Measurements from ENCODE around the gene CFAP20DC. TPM values are rescaled to one million over a fixed set of nuclear protein-coding genes. Genes with fewer than 3 reads are reported as not detected.
A peak's percentile ranks its signal among the peaks of the same experiment; 100 is the strongest.

The CFAP20DC gene
- total and polyA plus RNA-seq, 10 of the 15 experiments (the other 5 are each of a cell fraction or from before 2014, with no cell fraction given): 0.53 to 11.6 (median 2.0) TPM

GRCh38 chr3:59001675-59002074 is 48.1 kb downstream of the CFAP20DC start:
- H3K4me3 ChIP-seq: no peak overlapping the region
- DNase-seq (ENCODE audit: low read depth, low spot score) (no peak), FAIRE-seq (no peak), ATAC-seq (no peak)
- H3K4me2 ChIP-seq (ENCODE audit: control insufficient read depth, insufficient read depth): no peak overlapping the region
- no peak overlapping the region for H3K9ac ChIP-seq (ENCODE audit: control insufficient read depth, insufficient read depth, low read length)
- H3K27me3 ChIP-seq (replicated peaks in 1 of 2; ENCODE audit: control insufficient read depth in 2 of 2, insufficient read depth in 2 of 2, low read length in 1 of 2): no peaks in the 10 kb centered on the region
- H4K20me1 ChIP-seq (ENCODE audit: control insufficient read depth, insufficient read depth): no peaks in the 10 kb centered on the region
- H3K27ac ChIP-seq (ENCODE audit: control insufficient read depth, insufficient read depth): no peak overlapping the region
- no peaks in the 10 kb centered on the region for H3K36me3 ChIP-seq (ENCODE audit: control insufficient read depth in 2 of 2, insufficient read depth in 2 of 2, low read length in 1 of 2)
- ChIA-PET POLR2A (no interaction called here), SMC1A (ENCODE audit: uncharacterized antibody, unreplicated experiment) (no interaction called here), RAD21 (ENCODE audit: unreplicated experiment) (no interaction called here), CTCF (no interaction called here)
- intact Hi-C loops (cut with micrococcal nuclease; ENCODE audit: unreplicated experiment): no loop called here
- no peaks in the 10 kb centered on the region for H3K4me1 ChIP-seq (ENCODE audit: control insufficient read depth, insufficient read depth, low read length)
- in situ Hi-C loops (cut with MboI): no loop called here
- WGBS (ENCODE audit: insufficient coverage, insufficient replicate concordance, low lambda C conversion rate, missing lambda C conversion rate): 35% methylated on average over 8 of the region's 8 CpGs
- no peaks in the 10 kb centered on the region for H3K9me3 ChIP-seq (replicated peaks; ENCODE audit: control insufficient read depth, insufficient read depth, low read length)
- no peak for TF ChIP-seq ATF3 (IDR thresholded peaks at IDR 0.05; ENCODE audit: borderline replicate concordance, extremely low read depth, low read depth, low read length)
- peak in 1 of 2 experiments; percentile 31; a peak in 1 of 4 replicates for TF ChIP-seq BHLHE40 (IDR thresholded peaks at IDR 0.05; ENCODE audit: borderline replicate concordance in 1 of 2, low read depth in 2 of 2, low read length in 1 of 2)
- no peak for TF ChIP-seq CHD1 (IDR thresholded peaks at IDR 0.05; ENCODE audit: low read depth, low read length)
- no peak overlapping the region for H2AFZ ChIP-seq (ENCODE audit: control insufficient read depth, low read depth, low read length)
- no peaks in the 10 kb centered on the region for H3K79me2 ChIP-seq (ENCODE audit: control insufficient read depth, insufficient read depth, low read length)
- no TSS peak for BruUV-seq (replicated peaks)

GRCh38 chr3:58999774-59000160 is 50.1 kb downstream of the CFAP20DC start:
- BruUV-seq (replicated peaks): no TSS peak
- POLR2A ChIA-PET: no interaction called here
- in situ Hi-C loops (cut with MboI) (no loop called here), intact Hi-C loops (cut with micrococcal nuclease; ENCODE audit: unreplicated experiment) (loop anchor here (10.0 kb wide), 1 partner anchor 855 kb away; no protein-coding TSS in a partner anchor)
- H4K20me1 ChIP-seq (ENCODE audit: control insufficient read depth, insufficient read depth): no peaks in the 10 kb centered on the region
- H2AFZ ChIP-seq (ENCODE audit: control insufficient read depth, low read depth, low read length): no peak overlapping the region
- H3K9ac ChIP-seq (ENCODE audit: control insufficient read depth, insufficient read depth, low read length): no peak overlapping the region
- SMC1A ChIA-PET (ENCODE audit: uncharacterized antibody, unreplicated experiment): interaction anchor here (4.1 to 4.3 kb wide), 2 partner anchors 8 to 53 kb away, joined by 23 to 37 read pairs; no protein-coding TSS in a partner anchor
- CTCF ChIA-PET: interaction anchor here (2.6 kb wide), 1 partner anchor 175 kb away, joined by 11 read pairs; no protein-coding TSS in a partner anchor
- H3K9me3 ChIP-seq (replicated peaks; ENCODE audit: control insufficient read depth, insufficient read depth, low read length): no peaks in the 10 kb centered on the region
- DNase-seq (ENCODE audit: low read depth, low spot score) (no peak), FAIRE-seq (no peak), ATAC-seq (no peak)
- 0% methylated on average over 1 of the region's 1 CpG for WGBS (ENCODE audit: insufficient coverage, insufficient replicate concordance, low lambda C conversion rate, missing lambda C conversion rate)
- no peaks in the 10 kb centered on the region for H3K79me2 ChIP-seq (ENCODE audit: control insufficient read depth, insufficient read depth, low read length)
- H3K4me1 ChIP-seq (ENCODE audit: control insufficient read depth, insufficient read depth, low read length): no peaks in the 10 kb centered on the region
- TF ChIP-seq KLF5 (IDR thresholded peaks at IDR 0.05; ENCODE audit: partially characterized antibody) (no peak), SMAD1 (IDR thresholded peaks at IDR 0.05; ENCODE audit: low read depth, partially characterized antibody) (no peak), EP300 (IDR thresholded peaks at IDR 0.05; ENCODE audit: borderline replicate concordance in 1 of 2, control insufficient read depth in 1 of 2, low read depth in 2 of 2, low read length in 2 of 2) (no peak)
- no peak overlapping the region for H3K4me2 ChIP-seq (ENCODE audit: control insufficient read depth, insufficient read depth)
- H3K36me3 ChIP-seq (ENCODE audit: control insufficient read depth in 2 of 2, insufficient read depth in 2 of 2, low read length in 1 of 2): no peaks in the 10 kb centered on the region
- no peak overlapping the region for H3K4me3 ChIP-seq
- RAD21 ChIA-PET (ENCODE audit: unreplicated experiment): no interaction called here
- H3K27ac ChIP-seq (ENCODE audit: control insufficient read depth, insufficient read depth): no peak overlapping the region
- H3K27me3 ChIP-seq (replicated peaks in 1 of 2; ENCODE audit: control insufficient read depth in 2 of 2, insufficient read depth in 2 of 2, low read length in 1 of 2): no peaks in the 10 kb centered on the region
